ENCODE data around the gene KDELR3. TPM values are rescaled to one million over a fixed set of nuclear protein-coding genes. Genes with fewer than 3 reads are reported as not detected.

Gene KDELR3
- total and polyA plus RNA-seq, 2 donors (not counting 3 experiments of a cell fraction or from before 2014, with no cell fraction given), result 28.6 to 61.3 TPM

DNA sequence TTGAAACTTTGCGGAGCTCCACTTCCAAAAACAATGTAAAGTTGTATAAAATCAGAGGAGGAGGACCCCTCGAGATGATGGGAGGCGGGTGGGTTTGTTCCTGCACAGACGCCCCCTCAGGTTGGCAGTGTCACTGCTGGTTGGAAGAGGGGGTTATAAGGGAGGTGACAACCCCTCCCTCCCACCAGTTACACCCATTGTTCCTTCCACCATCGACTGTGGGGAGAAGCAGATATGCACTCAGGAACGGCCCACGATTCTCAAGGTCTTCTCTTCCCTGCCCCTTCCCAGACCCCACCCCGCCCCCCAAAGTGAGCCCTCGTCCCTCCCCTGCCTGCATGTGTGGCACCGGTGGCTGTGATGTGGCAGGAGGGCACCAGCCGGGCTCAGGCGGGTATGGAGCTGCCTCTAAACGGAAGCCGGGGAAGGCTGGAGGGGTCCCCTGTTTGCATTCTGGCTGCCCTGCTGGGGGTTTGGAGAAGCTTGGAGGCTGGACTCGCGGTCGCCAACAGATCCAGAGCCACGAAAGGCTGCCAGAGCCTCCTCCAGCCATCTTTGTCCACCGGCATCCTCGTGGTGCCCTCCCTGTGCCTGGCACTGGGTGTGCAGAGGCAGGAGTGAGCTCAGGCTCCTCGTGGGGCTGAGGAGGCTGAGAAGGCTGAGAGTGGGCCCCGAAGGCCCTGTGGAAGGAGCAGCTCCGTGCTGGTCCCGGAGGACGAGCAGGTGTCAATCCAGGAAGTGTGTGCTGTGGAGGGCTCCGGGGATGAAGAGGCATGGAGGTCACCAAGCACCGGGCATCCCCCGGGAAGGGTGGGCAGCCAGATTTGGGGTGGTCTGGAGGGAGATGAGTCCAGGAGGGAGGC lies 778 bp downstream of the KDELR3 start:
- dilution Hi-C loops (cut with MboI; ENCODE audit: extremely low pct_ligation_motif_present, low sequenced_read_pairs) (no loop called here), intact Hi-C loops (cut with micrococcal nuclease) (no loop called here)
- Histone ChIP-seq H3K27me3 (ENCODE audit: control insufficient read depth in 2 of 2, insufficient read depth in 2 of 2, low read length in 2 of 2) (peaks cover 0 to 2% of the 10 kb centered on the region in 2 experiments), H3K9ac (replicated peaks; ENCODE audit: extremely low read depth, insufficient read depth, low read length) (peak overlapping the region; percentile 87), H3K27ac (ENCODE audit: insufficient read depth, low read depth, low read length) (peak overlapping the region; percentile 55), H3K79me2 (ENCODE audit: control insufficient read depth, insufficient read depth, low read length) (peaks cover 2% of the 10 kb centered on the region), H3K9me3 (replicated peaks; ENCODE audit: control insufficient read depth, insufficient read depth, low read length) (no peaks in the 10 kb centered on the region), H3K4me2 (ENCODE audit: insufficient read depth, low read length) (peak overlapping the region; percentile 93), H2AFZ (ENCODE audit: low read depth, low read length) (peak overlapping the region; percentile 96), H3K9me1 (replicated peaks; ENCODE audit: control insufficient read depth, extremely low read depth, insufficient read depth, low read length) (no peaks in the 10 kb centered on the region), H3K4me1 (ENCODE audit: control insufficient read depth, extremely low read depth, insufficient read depth, low read length) (peaks cover 13% of the 10 kb centered on the region), H3K4me3 (replicated peaks in 1 of 3; ENCODE audit: insufficient read depth in 1 of 3, low read depth in 1 of 3, low read length in 3 of 3) (peak overlapping the region; percentile 49 to 74 (median 57)), H4K20me1 (replicated peaks; ENCODE audit: control insufficient read depth, extremely low read depth, insufficient read depth, low read length) (no peaks in the 10 kb centered on the region), H3K36me3 (ENCODE audit: control insufficient read depth in 2 of 2, extremely low read depth in 1 of 2, insufficient read depth in 2 of 2, low read length in 2 of 2) (no peaks in the 10 kb centered on the region)
- FAIRE-seq (peak; percentile 15), DNase-seq (ENCODE audit: low read depth, low spot score) (no peak)
- no peak for TF ChIP-seq GATA2 (IDR thresholded peaks at IDR 0.05; ENCODE audit: insufficient read depth, insufficient read length, low read depth, low read length)
- TF ChIP-seq CTCF (IDR thresholded peaks at IDR 0.05; ENCODE audit: extremely low read depth in 1 of 2, insufficient read depth in 1 of 2, low read depth in 1 of 2, low read length in 2 of 2), result peak; percentile 18 to 35
- ChIA-PET POLR2A (no interaction called here), CTCF (interaction anchor here (0.9 to 1.7 kb wide), 5 partner anchors 9 to 417 kb away, joined by 3 to 5 read pairs (median 3); partner anchors contain the start of gene TOMM22)
- BruUV-seq (replicated peaks), result no TSS peak

DNA sequence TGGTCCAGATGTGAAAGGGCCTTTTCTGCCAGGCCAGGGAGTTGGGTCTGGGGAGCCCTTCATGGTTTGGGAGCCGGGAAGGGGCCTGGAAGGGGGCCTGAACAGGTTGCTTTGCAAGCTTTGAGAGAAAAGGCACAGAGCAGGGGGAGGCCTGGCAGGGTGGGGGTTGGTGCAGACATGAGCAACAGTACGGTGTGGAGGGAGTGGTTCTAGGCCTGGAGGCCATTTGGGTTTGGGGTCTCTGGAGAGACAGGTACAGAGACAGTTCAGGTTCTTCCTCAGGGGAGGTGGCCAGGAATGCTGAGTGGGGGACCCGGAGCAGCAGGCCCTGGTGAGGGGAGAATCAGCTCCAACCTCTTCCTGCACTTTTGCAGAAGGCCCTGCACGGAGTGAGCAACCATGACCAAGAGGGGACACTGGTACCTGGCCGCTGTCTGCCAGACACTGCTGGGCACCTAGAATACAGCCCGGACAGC lies 1.4 kb downstream of the KDELR3 start:
- H3K27ac ChIP-seq (ENCODE audit: insufficient read depth, low read depth, low read length), result no peak overlapping the region
- no peak overlapping the region for H3K9ac ChIP-seq (replicated peaks; ENCODE audit: extremely low read depth, insufficient read depth, low read length)
- no peaks in the 10 kb centered on the region for H3K9me3 ChIP-seq (replicated peaks; ENCODE audit: control insufficient read depth, insufficient read depth, low read length)
- intact Hi-C loops (cut with micrococcal nuclease), result no loop called here
- H4K20me1 ChIP-seq (replicated peaks; ENCODE audit: control insufficient read depth, extremely low read depth, insufficient read depth, low read length), result no peaks in the 10 kb centered on the region
- no peaks in the 10 kb centered on the region for H3K9me1 ChIP-seq (replicated peaks; ENCODE audit: control insufficient read depth, extremely low read depth, insufficient read depth, low read length)
- no peak overlapping the region for H2AFZ ChIP-seq (ENCODE audit: low read depth, low read length)
- H3K4me1 ChIP-seq (ENCODE audit: control insufficient read depth, extremely low read depth, insufficient read depth, low read length), result peaks cover 13% of the 10 kb centered on the region
- dilution Hi-C loops (cut with MboI; ENCODE audit: extremely low pct_ligation_motif_present, low sequenced_read_pairs), result no loop called here
- H3K27me3 ChIP-seq (ENCODE audit: control insufficient read depth in 2 of 2, insufficient read depth in 2 of 2, low read length in 2 of 2), result no peaks in the 10 kb centered on the region
- no TSS peak for BruUV-seq (replicated peaks)
- FAIRE-seq, result no peak
- H3K79me2 ChIP-seq (ENCODE audit: control insufficient read depth, insufficient read depth, low read length), result peaks cover 2% of the 10 kb centered on the region
- no peak overlapping the region for H3K4me3 ChIP-seq (replicated peaks in 1 of 3; ENCODE audit: insufficient read depth in 1 of 3, low read depth in 1 of 3, low read length in 3 of 3)
- ChIA-PET CTCF (interaction anchor here (0.6 to 1.7 kb wide), 5 partner anchors 14 to 417 kb away, joined by 3 to 5 read pairs (median 3); partner anchors contain the start of gene TOMM22), POLR2A (no interaction called here)
- no peak for TF ChIP-seq POLR2A (IDR thresholded peaks at IDR 0.05; ENCODE audit: low read depth, low read length)
- TF ChIP-seq CTCF (IDR thresholded peaks at IDR 0.05; ENCODE audit: extremely low read depth in 1 of 2, insufficient read depth in 1 of 2, low read depth in 1 of 2, low read length in 2 of 2), result no peak
- no peak for TF ChIP-seq POLR2AphosphoS5 (IDR thresholded peaks at IDR 0.05; ENCODE audit: insufficient read depth, low read depth, low read length)
- no peak for TF ChIP-seq GATA2 (IDR thresholded peaks at IDR 0.05; ENCODE audit: insufficient read depth, insufficient read length, low read depth, low read length)
- no peak for TF ChIP-seq FOS (IDR thresholded peaks at IDR 0.05; ENCODE audit: borderline replicate concordance, insufficient read depth, low read length)
- no peak for TF ChIP-seq MYC (IDR thresholded peaks at IDR 0.05; ENCODE audit: low read depth, low read length)
- TF ChIP-seq JUN (IDR thresholded peaks at IDR 0.05; ENCODE audit: borderline replicate concordance, insufficient read depth, insufficient read length, low read depth), result no peak
- TF ChIP-seq EZH2 (IDR thresholded peaks at IDR 0.05; ENCODE audit: borderline replicate concordance, low read depth, low read length, severe bottlenecking), result no peak
- DNase-seq (ENCODE audit: low read depth, low spot score), result no peak
- H3K36me3 ChIP-seq (ENCODE audit: control insufficient read depth in 2 of 2, extremely low read depth in 1 of 2, insufficient read depth in 2 of 2, low read length in 2 of 2), result no peaks in the 10 kb centered on the region
- H3K4me2 ChIP-seq (ENCODE audit: insufficient read depth, low read length), result no peak overlapping the region

All from endothelial cell of umbilical vein (primary cell).